SKM-1 treated with dmso at 0.1 percent for 144 hours (cell line): ENCODE results near the gene DACH1.

Experiments used
- DNase-seq: peaks from one replicate; lab custom pipeline; 2025; ENCODE audit not compliant: unreplicated experiment; lab: John Stamatoyannopoulos, UW

The DACH1 gene

DNA sequence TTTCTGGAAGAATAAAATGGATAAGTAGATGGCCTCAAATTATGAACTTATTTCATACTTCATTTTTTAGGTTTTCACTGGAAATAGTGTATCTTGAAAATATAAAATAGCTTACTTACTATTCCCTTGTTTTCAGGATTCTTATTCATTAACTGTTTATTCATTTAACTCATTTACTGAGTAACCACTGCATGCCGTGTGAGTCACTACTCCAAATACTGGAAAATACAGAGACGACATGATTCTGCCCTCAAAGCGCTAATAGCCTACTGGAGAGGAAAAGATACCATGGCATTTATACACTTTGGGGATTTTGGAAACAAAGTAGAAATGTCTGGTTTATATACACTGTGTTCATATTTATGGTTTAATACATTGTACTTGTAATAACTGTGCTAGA is 270.9 kb downstream of the DACH1 start:
- DNase-seq: no peak

DNA sequence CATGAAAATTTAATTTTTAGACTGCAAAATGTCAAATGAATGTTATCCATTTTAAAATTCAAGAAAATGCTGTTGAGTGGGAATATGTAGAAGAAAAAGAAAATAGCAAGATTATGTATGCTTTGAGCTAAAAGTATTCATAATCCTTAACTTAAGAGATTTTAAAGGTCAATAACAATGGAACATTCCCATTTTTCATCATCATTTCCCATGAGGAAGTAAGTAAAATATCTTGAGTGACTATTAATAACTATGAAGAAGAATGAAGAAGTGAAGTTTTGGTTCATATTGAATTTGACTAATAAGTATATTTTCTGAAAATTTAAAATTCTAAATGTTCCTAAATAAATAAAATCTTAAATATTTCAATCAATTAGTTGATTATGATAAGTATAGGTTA is 273.4 kb downstream of the DACH1 start:
- no peak for DNase-seq

DNA sequence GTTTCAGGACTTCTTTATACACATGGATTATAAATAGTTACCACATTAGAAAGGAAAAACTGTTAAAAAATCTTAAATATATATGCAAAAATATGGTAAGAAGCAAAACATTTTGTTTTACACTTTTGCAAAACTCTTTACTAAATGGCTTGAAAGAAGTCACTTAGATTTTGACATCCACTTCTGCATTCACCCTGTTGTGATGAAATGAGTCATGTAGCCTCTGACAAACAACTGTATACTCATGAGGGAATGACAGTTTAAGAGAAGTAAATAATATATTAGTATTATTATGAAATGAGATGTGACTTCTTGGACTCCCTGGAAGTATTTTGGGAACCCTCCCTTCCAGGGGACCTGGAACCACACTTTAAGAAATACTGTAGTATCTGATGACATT is 275.6 kb downstream of the DACH1 start:
- no peak for DNase-seq

DNA sequence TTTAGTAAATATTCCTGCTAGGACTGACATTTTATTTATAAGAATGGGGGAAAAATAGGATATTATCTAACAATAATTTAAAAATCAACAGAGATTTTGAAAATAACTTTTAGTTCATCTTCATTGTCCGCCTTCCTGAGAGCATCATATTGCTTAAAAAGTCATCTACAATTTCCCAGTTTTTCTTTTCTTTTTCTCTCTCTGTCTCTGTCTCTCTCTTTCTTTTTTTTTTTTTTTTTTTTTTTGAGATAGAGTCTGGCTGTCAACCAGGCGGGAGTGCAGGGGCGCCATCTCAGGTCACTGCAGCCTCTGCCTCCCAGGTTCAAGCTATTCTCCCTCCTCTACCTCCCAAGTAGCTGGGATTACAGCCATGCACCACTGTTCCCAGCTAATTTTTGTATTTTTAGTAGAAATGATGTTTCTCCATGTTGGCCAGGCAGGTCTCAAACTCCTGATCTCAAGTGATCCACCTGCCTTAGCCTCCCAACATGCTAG is 276.3 kb downstream of the DACH1 start:
- no peak for DNase-seq

DNA sequence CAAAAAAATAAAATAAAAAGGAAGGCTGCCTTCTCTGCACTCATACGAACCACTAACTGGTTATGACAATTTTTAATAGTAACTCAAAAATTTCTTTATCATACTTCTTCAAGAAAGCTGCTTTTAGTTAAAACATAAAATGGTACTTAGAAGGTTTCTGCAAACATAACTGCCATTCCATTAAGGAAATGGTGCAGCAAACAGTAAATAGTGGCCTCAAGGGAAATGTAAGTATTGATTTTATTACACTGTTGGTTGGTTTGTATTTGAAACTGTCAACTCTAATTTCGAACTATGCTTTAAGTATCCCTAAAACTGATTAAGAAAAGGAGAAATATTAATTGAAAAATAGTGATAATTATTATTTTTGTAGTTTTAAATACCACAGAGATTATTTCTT is 278.0 kb downstream of the DACH1 start:
- DNase-seq: no peak

DNA sequence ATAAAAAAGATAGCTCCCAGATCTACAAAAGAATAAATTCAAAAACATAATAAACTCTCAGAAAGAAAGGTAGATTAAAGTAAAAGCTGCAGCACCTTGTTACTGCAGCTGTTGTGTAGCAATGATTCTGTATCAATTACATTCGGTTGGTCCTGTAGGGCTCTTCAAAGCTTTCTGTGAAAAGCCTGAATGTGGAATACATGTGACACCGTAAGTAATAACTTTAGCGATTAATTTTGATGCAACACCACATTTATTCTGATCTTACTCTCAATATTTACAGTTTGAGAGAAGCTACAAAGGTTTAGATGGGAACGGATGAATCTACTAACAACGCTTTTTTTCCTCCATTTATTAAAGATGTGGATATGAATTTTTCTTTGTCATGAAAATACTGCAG is 279.2 kb downstream of the DACH1 start:
- no peak for DNase-seq

DNA sequence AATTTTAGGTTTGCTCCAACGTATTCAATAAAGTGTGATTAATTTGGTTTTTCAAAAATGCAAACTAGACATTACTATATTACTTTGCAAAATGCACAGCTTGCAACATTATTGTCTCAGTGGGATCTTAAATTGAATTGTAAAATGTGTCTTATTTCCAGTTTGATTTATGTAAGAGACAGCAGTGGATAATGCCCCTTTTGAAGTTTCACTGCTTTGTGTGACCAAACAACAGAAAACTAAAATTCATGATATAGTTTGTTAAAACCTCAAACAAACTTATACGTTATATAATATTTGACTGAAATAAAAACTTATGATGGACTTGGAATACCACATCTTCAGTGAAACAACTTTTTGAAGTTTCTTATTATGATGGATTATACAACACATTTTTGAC is 279.8 kb downstream of the DACH1 start:
- no peak for DNase-seq

DNA sequence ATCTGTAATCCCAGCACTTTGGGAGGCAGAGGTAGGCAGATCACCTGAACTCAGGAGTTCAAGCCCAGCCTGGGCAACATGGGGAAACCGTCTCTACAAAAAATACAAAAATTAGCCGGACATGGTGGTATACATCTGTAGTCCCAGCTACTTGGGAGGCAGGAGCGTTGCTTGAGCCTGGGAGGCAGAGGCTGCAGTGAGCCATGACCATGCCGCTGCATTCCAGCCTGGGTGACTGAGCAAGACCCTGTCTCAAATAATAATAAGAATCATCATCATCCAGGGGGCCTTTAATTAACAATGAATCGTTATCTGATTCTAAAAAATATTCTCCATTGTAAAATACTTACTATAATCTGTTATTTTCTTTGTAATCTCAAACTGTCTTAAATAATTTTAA is 283.4 kb downstream of the DACH1 start:
- no peak for DNase-seq

DNA sequence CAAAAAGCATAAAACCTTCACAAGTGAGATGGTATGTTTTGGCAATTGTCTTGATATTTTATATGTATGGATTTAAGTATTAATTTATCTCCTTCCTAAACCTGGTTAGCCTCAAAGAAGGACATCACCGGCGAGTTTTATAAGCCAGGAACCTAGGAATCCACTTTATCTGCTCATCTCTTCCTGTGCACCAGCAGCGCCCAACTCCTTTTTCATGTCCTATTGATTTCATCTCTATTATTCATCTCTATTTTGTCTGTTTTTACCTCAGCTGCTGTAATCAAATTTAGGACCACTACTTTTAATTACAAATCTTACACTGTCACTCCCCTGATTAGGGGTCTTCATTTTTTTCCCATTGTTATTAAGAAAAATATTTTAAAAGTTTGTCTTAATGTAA is 286.4 kb downstream of the DACH1 start:
- DNase-seq: no peak

DNA sequence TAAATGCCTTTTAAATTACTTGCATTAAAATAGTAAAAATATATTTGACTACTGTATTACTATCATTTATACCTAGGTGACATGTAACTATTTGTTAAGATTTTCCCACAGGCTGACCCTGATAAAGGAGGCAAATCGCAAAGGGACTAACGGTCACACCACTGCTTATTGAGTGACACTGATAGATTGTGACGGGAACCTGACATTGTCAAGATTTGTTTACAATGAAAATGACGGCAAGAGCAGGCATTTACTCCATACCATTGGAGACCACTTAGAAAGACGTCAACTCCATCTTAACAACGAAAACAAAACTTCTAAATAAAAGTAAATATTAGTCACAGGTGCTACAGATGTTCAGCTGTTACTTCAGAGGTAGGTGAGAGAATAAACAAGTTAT is 289.0 kb downstream of the DACH1 start:
- no peak for DNase-seq

DNA sequence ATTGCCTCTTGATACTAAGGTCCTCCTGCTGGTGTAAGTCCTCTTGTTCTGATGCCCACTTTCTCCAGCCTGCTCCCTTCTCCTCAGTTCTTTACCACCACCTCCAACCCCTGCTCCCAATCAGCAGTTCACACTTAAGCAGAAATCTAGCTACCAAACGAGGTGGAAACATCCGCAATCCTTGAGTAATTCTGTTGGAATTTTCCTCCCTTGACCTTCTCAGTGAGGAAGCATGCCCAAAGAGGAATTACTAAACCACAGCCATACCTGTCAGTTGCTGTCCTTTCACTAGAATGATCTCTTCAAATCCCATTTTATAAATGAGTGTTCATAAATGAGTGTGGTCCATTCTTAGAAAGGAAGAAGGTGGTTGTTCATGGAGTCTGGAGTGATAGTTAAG is 289.9 kb downstream of the DACH1 start:
- no peak for DNase-seq

DNA sequence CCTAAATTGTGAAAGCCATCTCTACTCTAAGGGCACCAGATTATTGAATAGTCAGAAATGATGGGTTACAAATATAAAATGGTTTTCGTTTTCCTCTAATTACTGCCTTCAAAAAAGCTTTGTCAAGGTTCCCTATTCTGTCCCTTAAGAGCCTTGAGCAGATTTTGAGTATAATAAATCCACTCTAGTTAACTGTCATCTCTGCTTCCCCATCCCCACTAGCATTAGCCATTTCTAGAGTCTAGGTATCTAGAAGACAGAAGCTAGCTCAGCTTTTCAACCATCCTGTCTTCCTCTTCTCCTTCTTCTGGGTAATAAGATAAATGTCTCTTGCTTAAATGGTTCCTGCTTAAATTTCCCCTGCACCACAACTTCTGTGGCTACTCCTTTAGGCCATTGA is 290.4 kb downstream of the DACH1 start:
- DNase-seq: no peak

DNA sequence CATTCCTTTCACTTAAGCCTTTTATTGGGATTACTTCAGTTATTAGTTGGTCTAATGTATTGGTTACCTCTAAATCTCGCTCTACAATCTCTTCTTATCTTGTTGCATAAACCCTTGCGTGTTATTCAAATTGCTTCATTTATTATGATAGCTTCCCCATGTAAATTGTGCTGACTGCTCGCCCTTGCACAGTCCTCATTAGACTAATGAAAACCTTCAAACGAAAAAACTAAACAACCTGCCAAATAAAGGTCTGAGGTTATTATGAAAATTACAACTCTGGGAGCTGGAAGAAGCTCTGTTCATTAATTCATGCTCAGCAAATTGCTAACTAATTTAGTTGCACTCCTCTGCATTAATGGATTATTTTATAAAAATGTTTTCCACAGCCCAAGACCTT is 320.1 kb downstream of the DACH1 start:
- no peak for DNase-seq

DNA sequence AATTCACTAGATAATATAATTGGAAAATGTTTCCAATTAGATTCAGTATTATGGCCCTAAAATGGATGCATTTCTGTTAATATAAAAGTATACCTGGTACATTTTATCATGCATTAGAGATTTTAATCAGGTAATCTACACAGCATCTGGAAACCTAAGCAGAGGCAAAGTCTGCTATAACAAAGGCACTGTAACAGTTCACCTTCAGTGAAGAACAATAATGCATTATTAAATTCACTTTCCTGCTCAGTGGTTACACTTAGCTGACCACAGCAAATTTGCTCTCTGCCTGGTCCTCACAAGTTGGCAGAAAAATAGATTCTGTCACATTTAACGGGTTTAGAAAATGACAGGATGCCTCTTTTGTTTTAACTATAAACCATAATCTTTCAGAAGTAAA is 326.9 kb downstream of the DACH1 start:
- DNase-seq: no peak

DNA sequence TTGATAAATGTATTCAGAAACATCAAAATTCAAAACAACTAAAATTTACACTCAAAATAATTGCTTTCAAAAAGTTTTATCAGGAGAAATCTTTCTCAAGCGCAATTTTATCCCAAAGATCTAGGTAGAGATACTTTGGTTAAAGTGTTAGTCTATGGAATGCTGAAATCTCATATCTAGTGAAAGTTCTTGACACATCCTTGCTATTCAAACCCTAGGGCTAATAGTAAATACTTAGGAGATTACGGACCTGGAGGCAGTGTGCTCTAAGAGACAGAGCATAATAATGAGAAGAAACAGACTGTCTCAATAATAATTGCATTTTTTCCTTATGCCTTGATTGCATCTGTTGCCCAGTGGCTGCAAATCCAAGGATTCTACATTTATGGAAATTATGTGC is 330.8 kb downstream of the DACH1 start:
- no peak for DNase-seq

DNA sequence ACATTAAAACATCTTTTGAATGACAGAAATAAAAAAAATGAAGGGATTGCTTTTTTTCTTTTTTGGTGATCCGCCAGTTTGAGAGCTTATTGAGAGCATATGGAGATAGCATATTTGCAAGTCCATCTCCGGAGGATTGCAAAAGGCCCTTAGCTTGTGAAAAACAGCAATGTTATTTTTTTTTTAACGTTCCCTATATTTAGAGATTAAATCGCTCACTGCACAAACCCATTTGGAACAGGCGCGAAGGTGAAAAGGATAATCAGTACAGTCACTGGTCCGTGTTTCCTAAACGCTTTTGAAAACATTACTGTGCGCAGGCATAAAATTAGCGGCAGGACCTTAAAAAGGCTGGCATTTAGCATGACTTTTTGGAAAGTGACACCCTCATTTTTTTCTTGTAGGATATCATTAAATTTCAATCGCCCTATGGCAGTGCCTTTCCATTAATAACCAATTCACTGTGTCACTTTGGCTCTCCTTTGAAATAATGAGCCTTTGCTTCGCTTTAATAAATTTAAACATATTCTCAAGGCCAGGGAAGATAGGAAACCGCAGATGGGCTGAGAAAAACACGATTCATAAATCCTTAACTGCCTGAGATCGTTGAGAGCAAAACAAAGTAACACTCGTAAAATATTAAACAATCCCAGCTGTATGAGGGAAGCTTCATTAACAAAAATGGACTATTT is 342.2 kb downstream of the DACH1 start:
- no peak for DNase-seq

DNA sequence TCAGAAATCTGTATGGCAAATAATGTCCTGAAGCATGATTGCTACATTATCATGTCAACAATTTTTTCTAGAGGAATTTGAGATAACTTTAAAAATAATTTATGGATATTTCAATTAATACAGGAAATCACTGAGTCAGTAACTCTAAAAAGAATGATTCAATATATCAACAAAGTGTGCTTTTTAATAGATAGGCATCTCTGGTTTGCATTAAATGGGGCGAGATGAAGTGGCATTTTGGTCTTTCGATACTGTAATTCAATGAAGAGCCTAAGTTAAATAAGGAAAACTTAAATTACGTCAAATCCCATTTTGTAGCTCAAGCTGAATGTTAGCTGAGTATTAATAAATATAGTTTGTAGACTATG is 342.8 kb downstream of the DACH1 start:
- DNase-seq: no peak

DNA sequence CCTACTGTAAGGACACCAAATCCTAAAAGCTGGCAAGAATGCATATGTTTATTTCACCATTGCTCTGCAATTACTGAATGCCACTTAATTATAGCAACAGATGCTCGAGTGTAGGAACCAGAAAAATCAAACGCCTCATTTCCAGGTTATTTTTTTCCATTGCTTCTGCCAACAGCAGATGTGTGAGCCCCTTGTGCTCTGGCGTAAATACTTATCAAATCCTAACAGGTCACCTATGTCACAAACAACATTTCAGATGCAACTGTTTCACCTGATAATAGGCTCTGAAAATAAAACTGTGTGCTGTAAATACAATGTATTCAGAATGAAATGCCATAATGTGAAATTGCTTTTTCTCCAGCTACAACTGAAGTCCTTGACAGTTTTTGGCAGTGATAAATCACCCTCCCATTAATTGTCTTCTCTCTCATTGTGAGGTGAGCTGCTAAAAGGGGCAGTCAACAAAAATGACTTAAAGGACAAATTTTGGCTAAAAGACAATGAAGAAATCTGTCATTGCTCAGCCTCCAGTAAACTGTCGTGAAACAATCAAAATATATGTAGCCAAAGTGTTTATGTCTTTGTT is 344.0 kb downstream of the DACH1 start:
- no peak for DNase-seq

DNA sequence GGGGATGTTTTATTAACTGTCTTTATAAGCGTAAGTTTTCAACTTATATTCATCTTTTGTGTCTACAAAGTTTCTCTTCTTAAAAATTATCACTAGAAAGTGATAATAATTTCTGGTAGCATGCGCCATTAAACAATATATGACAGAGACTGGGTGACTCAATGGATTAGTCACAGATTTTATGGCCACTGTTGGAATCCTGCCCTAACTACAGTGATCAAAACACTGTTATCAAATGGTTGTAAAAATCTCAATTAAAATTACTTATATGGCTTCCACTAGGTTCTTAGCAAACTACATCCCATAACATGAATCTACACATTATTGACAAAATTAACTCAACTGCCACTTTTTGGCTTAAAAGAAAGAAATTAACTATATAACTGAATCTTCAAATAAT is 350.0 kb downstream of the DACH1 start:
- DNase-seq: no peak

DNA sequence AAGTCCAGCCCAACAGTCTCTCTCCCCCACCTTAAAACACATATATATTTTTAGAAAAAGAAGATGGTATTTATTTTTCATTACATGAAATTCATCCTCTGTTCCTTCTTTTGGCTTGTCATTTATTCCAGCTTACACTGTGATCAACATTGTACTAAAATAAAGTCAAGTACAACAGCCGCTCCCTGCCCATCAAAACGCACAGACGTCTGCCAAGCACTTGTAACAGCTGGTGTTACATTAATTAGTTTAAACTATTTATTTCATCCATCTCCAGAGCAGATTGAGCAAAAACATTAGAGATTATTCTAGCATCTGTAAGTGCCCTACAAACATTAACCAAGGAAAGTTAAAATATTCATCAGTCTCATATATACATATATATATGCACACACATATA is 350.5 kb downstream of the DACH1 start:
- no peak for DNase-seq

DNA sequence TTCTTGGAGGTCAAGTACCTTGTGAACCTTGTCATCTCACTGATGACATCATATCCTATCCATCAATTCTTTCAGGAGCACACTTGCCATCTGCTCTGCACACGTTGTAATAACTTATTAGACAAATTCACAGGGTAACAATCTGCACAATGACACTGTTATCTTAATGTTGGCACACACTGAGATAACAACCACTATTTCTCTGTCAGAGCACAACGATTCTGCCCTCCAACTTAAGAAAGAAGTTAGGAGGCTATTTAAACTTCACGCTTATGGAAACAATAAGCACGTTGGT is 351.3 kb downstream of the DACH1 start:
- DNase-seq: no peak

DNA sequence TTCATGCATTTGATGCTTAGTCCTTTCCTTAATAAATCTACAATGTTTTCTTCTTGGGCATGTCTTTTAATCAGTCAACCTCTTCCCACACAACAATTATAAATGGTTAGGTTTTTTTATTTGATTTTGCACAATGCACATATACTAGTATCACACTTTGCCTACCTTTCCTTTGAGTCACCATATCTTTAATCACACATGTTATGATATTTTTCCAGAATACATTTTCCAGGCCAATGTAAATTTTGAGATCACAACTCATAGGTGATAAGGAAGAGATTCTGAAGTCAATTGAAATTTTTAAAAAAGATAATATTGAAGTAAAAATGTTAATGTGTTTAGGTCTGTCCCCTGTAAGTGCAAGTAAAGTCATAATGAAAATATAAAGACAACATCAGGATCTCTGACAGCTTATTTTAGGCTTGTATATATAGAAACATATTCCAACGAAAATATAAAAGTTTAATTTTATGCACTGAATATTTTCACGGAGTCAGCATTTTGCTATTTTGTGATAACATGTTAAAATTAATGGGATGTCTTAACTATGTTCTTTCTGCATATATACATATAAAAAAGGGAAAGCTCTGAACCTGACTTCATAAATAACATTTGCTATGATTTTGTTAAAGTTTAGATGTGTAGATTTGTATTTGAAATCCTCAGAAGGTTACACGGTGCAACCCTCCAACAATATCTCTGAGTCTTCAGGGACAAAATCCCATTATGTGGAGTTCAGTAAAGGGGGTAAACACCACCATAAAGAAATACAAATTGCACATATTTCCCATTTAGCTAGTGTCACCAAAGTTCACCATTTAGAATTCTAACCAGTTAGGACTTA is 351.9 kb downstream of the DACH1 start:
- DNase-seq: no peak
